ENCODE data around the gene NUDT4. TPM values are rescaled to one million over a fixed set of nuclear protein-coding genes. Genes with fewer than 3 reads are reported as not detected.
A peak's percentile ranks its signal among the peaks of the same experiment; 100 is the strongest.

NUDT4 gene
- total RNA-seq, 1 donor from 2014 or later, result 59.1 TPM

GRCh38 chr12:93338598-93338997 is 39.1 kb upstream of the NUDT4 start:
- Mint-ChIP-seq H3K27me3 (ENCODE audit: low read depth) (no peaks in the 10 kb centered on the region), H3K4me3 (peak overlapping the region; percentile 53), H3K4me1 (peaks cover 42% of the 10 kb centered on the region), H3K27ac (ENCODE audit: unreplicated experiment) (no peak overlapping the region), H3K36me3 (ENCODE audit: low read depth) (no peaks in the 10 kb centered on the region), H3K9me3 (peaks cover 3% of the 10 kb centered on the region)
- no peak for DNase-seq (ENCODE audit: low read depth, low spot score)
- TF ChIP-seq CTCF (conservative IDR thresholded peaks at IDR 0.05), result no peak

DNA sequence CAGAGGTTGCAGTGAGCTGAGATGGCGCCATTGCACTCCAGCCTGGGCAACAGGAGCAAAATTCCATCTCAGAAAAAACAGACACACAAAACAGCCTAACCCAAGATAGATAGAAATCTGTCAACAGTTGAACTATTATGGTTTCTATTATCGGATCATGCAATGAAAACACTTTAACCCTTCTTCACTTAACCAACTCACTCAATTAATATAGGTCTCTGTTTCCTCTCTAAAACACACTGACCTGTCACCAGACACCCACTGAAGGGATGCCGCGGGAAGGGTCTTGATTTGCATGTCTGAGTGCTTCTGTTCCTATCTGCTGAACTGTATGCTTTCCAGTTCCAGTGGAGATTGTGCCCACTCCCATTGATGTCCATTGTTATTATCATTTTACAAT is 38.0 kb upstream of the NUDT4 start:
- Mint-ChIP-seq H3K9me3 (peaks cover 3% of the 10 kb centered on the region), H3K27me3 (ENCODE audit: low read depth) (no peaks in the 10 kb centered on the region), H3K4me1 (peaks cover 42% of the 10 kb centered on the region), H3K4me3 (no peak overlapping the region), H3K27ac (ENCODE audit: unreplicated experiment) (no peak overlapping the region), H3K36me3 (ENCODE audit: low read depth) (no peaks in the 10 kb centered on the region)
- DNase-seq (ENCODE audit: low read depth, low spot score), result no peak
- no peak for TF ChIP-seq CTCF (conservative IDR thresholded peaks at IDR 0.05)

GRCh38 chr12:93341409-93342049 is 36.2 kb upstream of the NUDT4 start:
- DNase-seq (ENCODE audit: low read depth, low spot score), result no peak
- no peak overlapping the region for H3K27ac Mint-ChIP-seq (ENCODE audit: unreplicated experiment)
- peaks cover 36% of the 10 kb centered on the region for H3K4me1 Mint-ChIP-seq
- no peaks in the 10 kb centered on the region for H3K36me3 Mint-ChIP-seq (ENCODE audit: low read depth)
- TF ChIP-seq CTCF (conservative IDR thresholded peaks at IDR 0.05), result no peak
- H3K4me3 Mint-ChIP-seq, result no peak overlapping the region
- peaks cover 3% of the 10 kb centered on the region for H3K9me3 Mint-ChIP-seq
- no peaks in the 10 kb centered on the region for H3K27me3 Mint-ChIP-seq (ENCODE audit: low read depth)

GRCh38 chr12:93347054-93347785 is 30.5 kb upstream of the NUDT4 start:
- no peaks in the 10 kb centered on the region for H3K36me3 Mint-ChIP-seq (ENCODE audit: low read depth)
- peaks cover 21% of the 10 kb centered on the region for H3K4me1 Mint-ChIP-seq
- H3K9me3 Mint-ChIP-seq, result peaks cover 2% of the 10 kb centered on the region
- no peak overlapping the region for H3K4me3 Mint-ChIP-seq
- H3K27me3 Mint-ChIP-seq (ENCODE audit: low read depth), result no peaks in the 10 kb centered on the region
- DNase-seq (ENCODE audit: low read depth, low spot score), result no peak
- H3K27ac Mint-ChIP-seq (ENCODE audit: unreplicated experiment), result no peak overlapping the region
- TF ChIP-seq CTCF (conservative IDR thresholded peaks at IDR 0.05), result no peak

DNA sequence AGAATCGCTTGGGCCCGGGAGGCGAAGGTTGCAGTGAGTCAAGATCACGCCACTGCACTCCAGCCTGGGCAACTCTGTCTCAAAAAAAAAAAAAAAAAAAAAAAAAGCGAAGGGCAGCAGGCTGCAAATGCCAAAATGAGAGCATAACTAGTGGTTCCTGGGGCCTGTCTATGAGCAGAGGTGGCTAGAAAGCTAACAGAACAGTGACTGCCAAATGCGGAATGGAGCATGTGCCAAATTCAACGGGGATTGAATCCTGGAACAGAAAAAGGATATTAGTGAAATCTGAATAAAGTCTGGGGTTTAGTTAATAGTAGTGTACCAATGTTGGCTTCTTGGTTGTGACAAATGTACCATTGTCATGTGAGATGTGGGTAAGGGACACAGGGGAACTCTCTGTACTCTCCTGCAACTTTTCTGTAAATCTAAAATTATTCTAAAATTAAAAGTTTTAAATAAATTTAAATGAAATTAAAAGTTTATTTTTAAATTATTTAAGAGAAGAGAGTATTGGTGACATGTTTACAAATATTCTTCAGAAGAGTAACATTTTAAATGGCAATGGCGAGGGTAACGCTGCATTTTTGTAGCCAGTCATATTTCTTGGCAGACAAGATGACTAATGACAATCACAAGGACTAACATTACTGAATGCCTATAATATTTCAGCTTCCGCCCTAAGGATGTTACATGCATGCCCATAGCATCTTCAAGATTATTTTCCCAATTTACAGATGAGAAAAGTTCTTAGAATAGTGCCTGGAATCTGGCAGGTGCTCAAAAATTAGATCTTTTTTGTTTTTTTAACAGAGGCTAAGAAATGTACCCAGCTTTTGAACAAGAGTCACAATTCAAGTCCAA is 28.9 kb upstream of the NUDT4 start:
- no peaks in the 10 kb centered on the region for H3K36me3 Mint-ChIP-seq (ENCODE audit: low read depth)
- DNase-seq (ENCODE audit: low read depth, low spot score), result no peak
- no peak for TF ChIP-seq CTCF (conservative IDR thresholded peaks at IDR 0.05)
- no peak overlapping the region for H3K27ac Mint-ChIP-seq (ENCODE audit: unreplicated experiment)
- H3K4me1 Mint-ChIP-seq, result peaks cover 23% of the 10 kb centered on the region
- H3K9me3 Mint-ChIP-seq, result peaks cover 2% of the 10 kb centered on the region
- no peaks in the 10 kb centered on the region for H3K27me3 Mint-ChIP-seq (ENCODE audit: low read depth)
- H3K4me3 Mint-ChIP-seq, result no peak overlapping the region
